GM23338 (cell line): ENCODE results near the gene FNIP2. TPM values are rescaled to one million over a fixed set of nuclear protein-coding genes. Genes with fewer than 3 reads are reported as not detected.

Source experiments
- ATAC-seq: fragments of 200-7000 bp; cut with Tn5 transposase; 3 replicates; pipeline ENCODE4 v1.9.1; 2020
- DNase-seq: peaks from one replicate; pipeline ENCODE4 v3.0.0-alpha.2; 2015; ENCODE audit warnings: low spot score
- H2AFZ ChIP-seq: fragments of 200-600 bp; sonication (generic); 2 replicates; pipeline ENCODE4 v1.8.0; 2016; ENCODE audit warnings: antibody characterized with exemption, mild to moderate bottlenecking, moderate library complexity
- H3F3A ChIP-seq: fragments of 200-600 bp; sonication (generic); replicated peaks from 2 replicates; pipeline ENCODE4 v1.8.0; 2017; ENCODE audit warnings: antibody characterized with exemption, mixed run types, low read depth
- H3K27ac ChIP-seq: fragments of 200-600 bp; sonication (generic); 2 replicates; pipeline ENCODE4 v1.6.1; 2016; ENCODE audit warnings: low read depth
- H3K27me3 ChIP-seq: fragments of 200-600 bp; sonication (generic); 2 replicates; pipeline ENCODE4 v1.8.0; 2016; ENCODE audit warnings: mild to moderate bottlenecking, mixed run types, moderate library complexity; ENCODE audit not compliant: insufficient read depth
- H3K36me3 ChIP-seq: fragments of 200-600 bp; sonication (generic); 2 replicates; pipeline ENCODE4 v1.8.0; 2016; ENCODE audit warnings: mild to moderate bottlenecking; ENCODE audit not compliant: insufficient read depth
- H3K4me1 ChIP-seq: fragments of 200-600 bp; sonication (generic); 2 replicates; pipeline ENCODE4 v1.8.0; 2016; ENCODE audit warnings: mild to moderate bottlenecking, moderate library complexity; ENCODE audit not compliant: insufficient read depth
- H3K4me2 ChIP-seq: fragments of 200-600 bp; sonication (generic); 2 replicates; pipeline ENCODE4 v1.7.1; 2017; ENCODE audit warnings: mixed run types
- H3K4me3 ChIP-seq: fragments of 200-600 bp; sonication (generic); 2 replicates; pipeline ENCODE4 v1.6.1; 2016; ENCODE audit warnings: mixed run types
- H3K79me2 ChIP-seq: fragments of 200-600 bp; sonication (generic); replicated peaks from 2 replicates; pipeline ENCODE4 v1.8.0; 2017; ENCODE audit warnings: mild to moderate bottlenecking; ENCODE audit not compliant: insufficient read depth
- H3K9me2 ChIP-seq: fragments of 200-600 bp; sonication (generic); 2 replicates; pipeline ENCODE4 v1.8.0; 2017; ENCODE audit not compliant: insufficient read depth
- H4K20me1 ChIP-seq: fragments of 200-600 bp; sonication (generic); replicated peaks from 2 replicates; pipeline ENCODE4 v1.8.0; 2017; ENCODE audit warnings: mild to moderate bottlenecking; ENCODE audit not compliant: insufficient read depth
- H3K27ac Mint-ChIP-seq: 2 replicates; pipeline ENCODE4 v1.8.0; 2020; ENCODE audit warnings: inconsistent platforms, mild to moderate bottlenecking, moderate library complexity, mixed read lengths
- H3K27me3 Mint-ChIP-seq: 3 replicates; pipeline ENCODE4 v1.8.0; 2022; ENCODE audit warnings: low read depth, mild to moderate bottlenecking, moderate library complexity, mixed read lengths, inconsistent platforms; ENCODE audit not compliant: insufficient read depth, poor library complexity
- H3K36me3 Mint-ChIP-seq: 3 replicates; pipeline ENCODE4 v1.8.0; 2021; ENCODE audit warnings: low read depth, mild to moderate bottlenecking, inconsistent platforms, moderate library complexity, mixed read lengths
- H3K4me1 Mint-ChIP-seq: 3 replicates; pipeline ENCODE4 v1.8.0; 2020; ENCODE audit warnings: mild to moderate bottlenecking, inconsistent platforms, mixed read lengths
- H3K4me3 Mint-ChIP-seq: 3 replicates; pipeline ENCODE4 v1.8.0; 2021; ENCODE audit warnings: moderate library complexity, mild to moderate bottlenecking, inconsistent platforms, mixed read lengths
- H3K9me3 Mint-ChIP-seq: 3 replicates; pipeline ENCODE4 v1.8.0; 2020; ENCODE audit warnings: moderate library complexity, mild to moderate bottlenecking, inconsistent platforms, mixed read lengths
- CREB1 ChIP-seq: fragments of 250-450 bp; sonication (Bioruptor Pico); IDR thresholded peaks from 2 replicates; pipeline ENCODE4 v1.5.0; 2020; ENCODE audit warnings: low read depth, mild to moderate bottlenecking, moderate library complexity
- CTCF ChIP-seq, 2 experiments: fragments of 200-600 bp in 1 of 2; sonication (generic) in 1 of 2; conservative IDR thresholded peaks; 2 replicates each; pipeline versions ENCODE4 v1.5.1 to v1.6.1; 2016 to 2017; ENCODE audit warnings: antibody characterized with exemption in 2 of 2, low read depth in 2 of 2, mild to moderate bottlenecking in 2 of 2, moderate library complexity in 1 of 2
- ETS1 ChIP-seq: IDR thresholded peaks from 2 replicates; pipeline ENCODE4 v1.6.1; 2016; ENCODE audit warnings: antibody characterized with exemption
- EZH2 ChIP-seq: fragments of 200-600 bp; sonication (generic); IDR thresholded peaks from one replicate; pipeline ENCODE4 v1.8.0; 2017; ENCODE audit warnings: antibody characterized with exemption, mild to moderate bottlenecking, low read depth; ENCODE audit not compliant: unreplicated experiment
- EZH2phosphoT487 ChIP-seq: fragments of 200-600 bp; sonication (generic); IDR thresholded peaks from one replicate; pipeline ENCODE4 v1.8.1; 2018; ENCODE audit warnings: antibody characterized with exemption; ENCODE audit not compliant: unreplicated experiment
- JUNB ChIP-seq: IDR thresholded peaks from one replicate; pipeline ENCODE4 v1.6.1; 2016; ENCODE audit warnings: antibody characterized with exemption; ENCODE audit not compliant: unreplicated experiment
- NANOG ChIP-seq: IDR thresholded peaks from 2 replicates; pipeline ENCODE4 v1.6.1; 2016; ENCODE audit warnings: antibody characterized with exemption, borderline replicate concordance
- POLR2AphosphoS5 ChIP-seq: IDR thresholded peaks from 2 replicates; pipeline ENCODE4 v1.6.1; 2016; ENCODE audit warnings: antibody characterized with exemption, low read depth
- REST ChIP-seq: IDR thresholded peaks from one replicate; pipeline ENCODE4 v1.6.1; 2018; ENCODE audit warnings: antibody characterized with exemption; ENCODE audit not compliant: unreplicated experiment
- STAT1 ChIP-seq: IDR thresholded peaks from one replicate; pipeline ENCODE4 v1.6.1; 2016; ENCODE audit warnings: antibody characterized with exemption; ENCODE audit not compliant: unreplicated experiment
- ZNF114 ChIP-seq: fragments of 250-450 bp; sonication (Bioruptor Pico); IDR thresholded peaks from 2 replicates; pipeline ENCODE4 v1.5.0; 2020; ENCODE audit warnings: mild to moderate bottlenecking, moderate library complexity
- ZNF331 ChIP-seq: fragments of 250-450 bp; sonication (Bioruptor Pico); IDR thresholded peaks from 2 replicates; pipeline ENCODE4 v1.5.0; 2020; ENCODE audit warnings: low read depth, mild to moderate bottlenecking, moderate library complexity
- ZNF462 ChIP-seq: fragments of 250-450 bp; sonication (Bioruptor Pico); IDR thresholded peaks from 2 replicates; pipeline ENCODE4 v1.5.0; 2020; ENCODE audit warnings: mild to moderate bottlenecking, moderate library complexity
- polyA plus RNA-seq: library from polyadenylated mRNA; unstranded; fragments of >200 nt; fragmentation: Nextera tagmentation; extraction: Ambion mirVana; gene quantifications from 2 replicates; pipeline ENCODE4 v1.2.1, GENCODE V29; 2016
- total RNA-seq: library from RNA; depleted of rRNA; stranded (reverse); fragments of >200 nt; shearing (Covaris generic); gene quantifications from 2 replicates; pipeline ENCODE4 v1.2.3, GENCODE V29; 2014

FNIP2 gene
- total and polyA plus RNA-seq, 2 experiments from 2014 or later = 2.7 to 17.2 TPM

GRCh38 chr4:158798062-158798461, 29.2 kb downstream of the FNIP2 start:
- H3K36me3 Mint-ChIP-seq = no peaks in the 10 kb centered on the region
- no peaks in the 10 kb centered on the region for H3K27me3 Mint-ChIP-seq
- peaks cover 20% of the 10 kb centered on the region for H3K4me1 Mint-ChIP-seq
- ATAC-seq = no peak
- Histone ChIP-seq H2AFZ (no peak overlapping the region), H3K4me3 (no peak overlapping the region), H3K27me3 (no peaks in the 10 kb centered on the region), H3K4me2 (no peak overlapping the region), H3F3A (no peaks in the 10 kb centered on the region), H3K27ac (no peak overlapping the region), H4K20me1 (no peaks in the 10 kb centered on the region), H3K79me2 (peaks cover 16% of the 10 kb centered on the region), H3K36me3 (no peaks in the 10 kb centered on the region), H3K4me1 (peaks cover 10% of the 10 kb centered on the region; the same call in 1 of the 2 replicates), H3K9me2 (no peaks in the 10 kb centered on the region)
- no peak for DNase-seq
- H3K9me3 Mint-ChIP-seq = no peaks in the 10 kb centered on the region
- TF ChIP-seq ZNF331 (CRISPR knock-in tag) (no peak), CREB1 (no peak), ETS1 (no peak), POLR2AphosphoS5 (no peak), NANOG (no peak), CTCF (conservative IDR thresholded peaks at IDR 0.05; ENCODE audit: low read depth in 2 of 2) (no peak), EZH2phosphoT487 (no peak), ZNF462 (CRISPR knock-in tag) (no peak), REST (no peak), JUNB (no peak), STAT1 (no peak), EZH2 (no peak), ZNF114 (CRISPR knock-in tag) (no peak)
- H3K27ac Mint-ChIP-seq = no peak overlapping the region
- H3K4me3 Mint-ChIP-seq = no peak overlapping the region
